GM12892 (cell line): ENCODE data around the gene KHDC4.

Source experiments
- POLR2A ChIP-seq: IDR thresholded peaks from 2 replicates; pipeline ENCODE4 v1.6.1; 2011; ENCODE audit warnings: low read depth, low read length, control low read depth
- POLR2AphosphoS5 ChIP-seq: IDR thresholded peaks from 2 replicates; pipeline ENCODE4 v1.6.1; 2011; ENCODE audit warnings: low read depth, low read length, control low read depth
- TAF1 ChIP-seq: IDR thresholded peaks from 2 replicates; pipeline ENCODE4 v1.6.1; 2011; ENCODE audit warnings: low read depth, mild to moderate bottlenecking, control low read depth, low read length, borderline replicate concordance

DNA sequence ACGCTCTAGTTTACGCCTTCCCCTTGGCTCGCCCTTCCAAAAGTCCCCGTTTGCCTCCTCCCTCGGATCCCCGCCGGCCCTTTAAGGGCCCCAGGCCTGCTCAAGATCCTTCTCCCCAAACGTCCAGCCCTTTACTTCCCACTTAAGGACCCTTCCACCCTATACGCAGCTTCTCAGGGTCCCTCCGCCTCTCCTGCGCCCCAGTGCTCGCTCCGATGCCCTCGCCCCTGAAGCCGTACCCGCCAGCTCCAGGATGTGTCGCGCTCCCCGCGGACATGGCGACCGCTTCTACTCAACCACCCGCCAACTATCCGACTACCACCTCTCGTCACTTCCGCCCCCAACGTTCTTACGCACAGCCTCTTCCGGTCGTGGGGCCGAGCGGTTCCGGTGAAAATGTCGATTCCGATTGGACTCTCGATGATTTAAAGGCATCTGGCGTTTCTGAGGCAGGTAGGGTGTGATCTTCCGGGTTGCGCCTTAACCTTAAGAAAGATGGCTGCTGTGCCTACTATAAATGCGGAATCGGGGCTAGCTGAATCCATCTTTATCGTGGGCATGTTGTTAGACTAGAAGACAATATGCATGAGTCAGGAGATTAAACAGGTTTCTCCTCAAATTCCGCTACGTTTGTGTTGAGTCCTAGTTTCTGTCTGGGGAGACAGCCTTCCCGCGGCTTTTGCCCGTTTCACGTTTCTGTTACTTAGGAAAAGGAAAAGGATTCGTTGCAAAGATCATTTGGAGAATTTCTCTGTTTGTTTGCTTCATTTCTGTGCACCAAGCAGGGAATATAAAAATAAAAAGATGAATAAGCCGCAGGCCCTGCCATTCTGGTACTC, at the start of gene KHDC4:
- peak; percentile 99 for TF ChIP-seq POLR2AphosphoS5
- TF ChIP-seq POLR2A = peak; percentile 99
- TF ChIP-seq TAF1 = peak; percentile 87
